ENCODE measurements around the gene SPATA4. TPM values are rescaled to one million over a fixed set of nuclear protein-coding genes. Genes with fewer than 3 reads are reported as not detected.
"Not testable (repeated sequence)": the region's sequence is repeated elsewhere in the genome, so short reads cannot be mapped to it uniquely, and the experiment has no call there.

Gene SPATA4
- total RNA-seq, 4 donors from 2014 or later: 0.46 to 0.64 TPM; not detected in 2

- ATAC-seq: no peak
- no peak overlapping the region for H3K27ac ChIP-seq
- no peaks in the 10 kb centered on the region for H3K9me3 ChIP-seq
- peaks cover 0 to 11% (median 4%) of the 10 kb centered on the region in 3 donors for H3K4me1 ChIP-seq
- WGBS, 2 donors (ENCODE audit: low coverage in 1 of 2): 80 to 87% methylated on average over 1 to 2 of the region's 2 CpGs
- TF ChIP-seq POLR2A (IDR thresholded peaks at IDR 0.05) (no peak), CTCF (IDR thresholded peaks at IDR 0.05) (no peak), POLR2AphosphoS5 (IDR thresholded peaks at IDR 0.05) (no peak), EP300 (IDR thresholded peaks at IDR 0.05) (no peak)
- H3K27me3 ChIP-seq: no peaks in the 10 kb centered on the region
- no peak overlapping the region for H3K4me3 ChIP-seq
- no peaks in the 10 kb centered on the region for H3K36me3 ChIP-seq
Measured at GRCh38 chr4:176223561-176223960, 28.2 kb upstream of the SPATA4 start.

- Histone ChIP-seq H3K9me3 (no peaks in the 10 kb centered on the region), H3K4me3 (no peak overlapping the region), H3K36me3 (no peaks in the 10 kb centered on the region), H3K27ac (no peak overlapping the region), H3K4me1 (no peaks in the 10 kb centered on the region), H3K27me3 (no peaks in the 10 kb centered on the region)
- no peak for ATAC-seq
- TF ChIP-seq EP300 (IDR thresholded peaks at IDR 0.05) (no peak), CTCF (IDR thresholded peaks at IDR 0.05) (no peak), POLR2AphosphoS5 (IDR thresholded peaks at IDR 0.05) (no peak), POLR2A (IDR thresholded peaks at IDR 0.05) (no peak)
- WGBS, 2 donors (ENCODE audit: low coverage in 1 of 2): 56 to 66% methylated on average over 5 of the region's 5 CpGs
Measured at GRCh38 chr4:176222149-176222548, 26.8 kb upstream of the SPATA4 start.

- Histone ChIP-seq H3K27me3 (no peaks in the 10 kb centered on the region), H3K36me3 (no peaks in the 10 kb centered on the region), H3K27ac (no peak overlapping the region), H3K4me3 (no peak overlapping the region), H3K4me1 (no peaks in the 10 kb centered on the region), H3K9me3 (no peaks in the 10 kb centered on the region)
- TF ChIP-seq POLR2A (IDR thresholded peaks at IDR 0.05) (no peak), EP300 (IDR thresholded peaks at IDR 0.05) (no peak), POLR2AphosphoS5 (IDR thresholded peaks at IDR 0.05) (no peak), CTCF (IDR thresholded peaks at IDR 0.05) (no peak)
- no peak for ATAC-seq
- WGBS, 2 donors (ENCODE audit: low coverage in 1 of 2): 75 to 85% methylated on average over 2 of the region's 2 CpGs
Measured at GRCh38 chr4:176217510-176217909, 22.1 kb upstream of the SPATA4 start.

GRCh38 chr4:176212351-176212750 is 17.0 kb upstream of the SPATA4 start:
- not testable (repeated sequence) for H3K27me3 ChIP-seq, H3K27ac ChIP-seq, H3K36me3 ChIP-seq, ATAC-seq, H3K4me1 ChIP-seq, H3K9me3 ChIP-seq, H3K4me3 ChIP-seq
- WGBS, 2 donors (ENCODE audit: low coverage in 1 of 2): 82 to 89% methylated on average over 3 of the region's 3 CpGs

GRCh38 chr4:176210579-176211296 is 15.4 kb upstream of the SPATA4 start:
- no peak overlapping the region for H3K27ac ChIP-seq
- H3K36me3 ChIP-seq: no peaks in the 10 kb centered on the region
- no peaks in the 10 kb centered on the region for H3K4me1 ChIP-seq
- no peak for ATAC-seq
- WGBS, 2 donors (ENCODE audit: low coverage in 1 of 2): 77 to 89% methylated on average over 4 to 6 of the region's 7 CpGs
- no peaks in the 10 kb centered on the region for H3K9me3 ChIP-seq
- H3K4me3 ChIP-seq: no peak overlapping the region
- TF ChIP-seq POLR2A (IDR thresholded peaks at IDR 0.05) (no peak), CTCF (IDR thresholded peaks at IDR 0.05) (no peak), EP300 (IDR thresholded peaks at IDR 0.05) (no peak), POLR2AphosphoS5 (IDR thresholded peaks at IDR 0.05) (no peak)
- no peaks in the 10 kb centered on the region for H3K27me3 ChIP-seq
